Neuronal stem cell (in vitro differentiated cells): ENCODE results near the gene ATAD1.
A peak's percentile ranks its signal among the peaks of the same experiment; 100 is the strongest.
"Not testable (repeated sequence)": the region's sequence is repeated elsewhere in the genome, so short reads cannot be mapped to it uniquely, and the experiment has no call there.

ENCODE experiments used
- DNase-seq: peaks from one replicate; pipeline ENCODE4 v3.0.0-alpha.2; 2013; ENCODE audit warnings: low spot score
- H2AFZ ChIP-seq: one replicate; pipeline ENCODE4 v1.6.1; 2013; ENCODE audit warnings: mild to moderate bottlenecking, low read length, inconsistent platforms
- H2AK5ac ChIP-seq: 2 replicates; pipeline ENCODE4 v1.6.1; 2013; ENCODE audit warnings: low read depth, mild to moderate bottlenecking, inconsistent platforms, low read length, moderate library complexity, mixed read lengths
- H2BK120ac ChIP-seq: 2 replicates; pipeline ENCODE4 v1.6.1; 2013; ENCODE audit warnings: low read depth, mild to moderate bottlenecking, inconsistent platforms, low read length, moderate library complexity, mixed read lengths
- H2BK12ac ChIP-seq: one replicate; pipeline ENCODE4 v1.6.1; 2013; ENCODE audit warnings: low read length, inconsistent platforms
- H2BK15ac ChIP-seq: 2 replicates; pipeline ENCODE4 v1.6.1; 2013; ENCODE audit warnings: mild to moderate bottlenecking, low read length, inconsistent platforms, mixed read lengths
- H2BK5ac ChIP-seq: one replicate; pipeline ENCODE4 v1.6.1; 2013; ENCODE audit warnings: inconsistent platforms, mild to moderate bottlenecking, low read length, moderate library complexity
- H3K14ac ChIP-seq: one replicate; pipeline ENCODE4 v1.6.1; 2013; ENCODE audit warnings: low read length, inconsistent platforms
- H3K18ac ChIP-seq: 2 replicates; pipeline ENCODE4 v1.6.1; 2013; ENCODE audit warnings: low read length, inconsistent platforms
- H3K23ac ChIP-seq: 2 replicates; pipeline ENCODE4 v1.6.1; 2013; ENCODE audit warnings: low read depth, mild to moderate bottlenecking, mixed read lengths, low read length, inconsistent platforms; ENCODE audit not compliant: poor library complexity
- H3K27ac ChIP-seq: replicated peaks from 3 replicates; pipeline ENCODE4 v1.5.1; 2013; ENCODE audit warnings: low read length, inconsistent platforms
- H3K27me3 ChIP-seq, 3 experiments: 2 replicates each; pipeline ENCODE4 v1.6.1; 2013; ENCODE audit warnings: low read length in 3 of 3, mild to moderate bottlenecking in 2 of 3, inconsistent platforms in 1 of 3, low read depth in 1 of 3, mixed read lengths in 1 of 3, moderate library complexity in 1 of 3; ENCODE audit not compliant: control insufficient read depth in 3 of 3, insufficient read depth in 3 of 3
- H3K36me3 ChIP-seq, 2 donors: replicated peaks in 1 of 2; 2 replicates each; pipeline ENCODE4 v1.6.1; 2013; ENCODE audit warnings: low read length in 2 of 2; ENCODE audit not compliant: control insufficient read depth in 2 of 2, insufficient read depth in 2 of 2
- H3K4ac ChIP-seq: 2 replicates; pipeline ENCODE4 v1.6.1; 2013; ENCODE audit warnings: inconsistent platforms, mild to moderate bottlenecking, low read length, moderate library complexity
- H3K4me1 ChIP-seq, 2 donors: 1 replicate in 1 of 2; 2 replicates in 1 of 2; pipeline ENCODE4 v1.6.1; 2013; ENCODE audit warnings: low read length in 2 of 2, low read depth in 1 of 2; ENCODE audit not compliant: control insufficient read depth in 2 of 2, insufficient read depth in 1 of 2
- H3K4me2 ChIP-seq: one replicate; pipeline ENCODE4 v1.6.1; 2013; ENCODE audit warnings: mild to moderate bottlenecking, low read length, inconsistent platforms; ENCODE audit not compliant: insufficient read depth, poor library complexity, severe bottlenecking
- H3K4me3 ChIP-seq, 2 donors: 2 replicates each; pipeline ENCODE4 v1.5.1; 2013; ENCODE audit warnings: low read length in 2 of 2, mild to moderate bottlenecking in 2 of 2, inconsistent platforms in 1 of 2, moderate library complexity in 1 of 2
- H3K79me1 ChIP-seq: one replicate; pipeline ENCODE4 v1.6.1; 2013; ENCODE audit warnings: low read depth, mild to moderate bottlenecking, inconsistent platforms, low read length, moderate library complexity
- H3K9ac ChIP-seq: one replicate; pipeline ENCODE4 v1.6.1; 2013; ENCODE audit warnings: mild to moderate bottlenecking, low read depth, low read length, inconsistent platforms; ENCODE audit not compliant: poor library complexity
- H3K9me3 ChIP-seq, 2 donors: replicated peaks in 1 of 2; 2 replicates each; pipeline versions ENCODE3 to v1.6.1; 2013; ENCODE audit warnings: low read length in 2 of 2, mild to moderate bottlenecking in 2 of 2, inconsistent platforms in 1 of 2, low read depth in 1 of 2, mixed read lengths in 1 of 2, moderate library complexity in 1 of 2; ENCODE audit not compliant: control insufficient read depth in 2 of 2, insufficient read depth in 1 of 2
- H4K8ac ChIP-seq: one replicate; pipeline ENCODE4 v1.6.1; 2013; ENCODE audit warnings: low read depth, mild to moderate bottlenecking, inconsistent platforms, low read length, moderate library complexity
- H4K91ac ChIP-seq: one replicate; pipeline ENCODE4 v1.6.1; 2013; ENCODE audit warnings: low read length, low read depth, mild to moderate bottlenecking, inconsistent platforms; ENCODE audit not compliant: poor library complexity
- WGBS, 2 donors: extraction: QIAGEN DNeasy Blood & Tissue Kit; methylation state at CpG; one replicate each; pipeline ENCODE4 v1.1.7; 2013; ENCODE audit warnings: missing lambda C conversion rate in 2 of 2, mixed read lengths in 1 of 2; ENCODE audit not compliant: insufficient read length in 2 of 2, insufficient replicate concordance in 1 of 2; ENCODE audit errors: extremely low coverage in 2 of 2; 5-methylcytosine and 5-hydroxymethylcytosine counted together

Gene ATAD1

DNA sequence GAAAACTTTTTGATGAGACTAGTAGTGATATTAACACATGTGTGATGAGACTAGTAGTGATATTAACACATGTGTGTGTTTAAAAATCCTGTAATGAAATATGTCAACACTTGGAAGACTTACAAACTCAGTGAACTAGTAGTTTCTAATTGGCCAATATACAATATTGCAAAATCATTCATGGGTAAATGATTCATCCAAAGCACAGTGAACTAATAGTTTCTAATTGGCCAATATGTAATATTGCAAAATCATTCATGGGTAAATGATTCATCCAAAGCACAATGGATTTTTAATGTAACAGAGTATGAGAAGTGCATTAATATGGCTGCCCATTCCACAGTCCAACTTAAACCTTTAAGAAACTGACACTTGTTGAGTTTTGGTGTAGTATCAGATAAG lies 77.8 kb downstream of the ATAD1 start:
- Histone ChIP-seq H2AFZ (no peak overlapping the region), H3K18ac (no peak overlapping the region), H4K91ac (no peak overlapping the region), H3K4ac (no peak overlapping the region), H3K4me1 (peaks cover 0 to 1% of the 10 kb centered on the region in 2 donors), H4K8ac (no peak overlapping the region), H3K27me3 (no peaks in the 10 kb centered on the region), H3K36me3 (no peaks in the 10 kb centered on the region), H3K27ac (no peak overlapping the region), H3K79me1 (no peaks in the 10 kb centered on the region), H3K14ac (no peak overlapping the region), H3K9me3 (no peaks in the 10 kb centered on the region), H3K23ac (no peak overlapping the region), H2BK12ac (no peak overlapping the region), H3K4me2 (no peak overlapping the region), H3K9ac (no peak overlapping the region), H2AK5ac (no peak overlapping the region), H2BK5ac (no peak overlapping the region), H2BK120ac (no peak overlapping the region), H2BK15ac (no peak overlapping the region), H3K4me3 (no peak overlapping the region)
- DNase-seq: no peak

DNA sequence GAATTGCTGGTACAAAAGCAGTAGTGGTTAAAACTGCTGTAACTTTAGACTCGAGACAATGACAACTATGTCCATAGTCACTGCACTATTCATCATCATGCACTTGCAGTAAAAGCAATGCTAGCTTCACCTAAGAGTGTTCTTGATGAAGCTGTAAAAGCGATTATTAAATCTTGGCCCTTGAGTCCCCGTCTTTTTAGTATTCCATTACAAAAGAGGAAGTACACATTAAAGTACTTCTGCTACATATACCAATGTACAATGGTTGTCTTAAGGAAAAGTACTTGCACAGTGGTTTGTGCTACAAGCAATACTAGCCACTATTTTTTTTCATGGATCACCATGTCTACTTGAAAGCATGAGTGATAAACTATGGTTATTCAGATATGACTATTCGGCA lies 78.3 kb downstream of the ATAD1 start:
- Histone ChIP-seq H2BK120ac (no peak overlapping the region), H3K27ac (no peak overlapping the region), H2AK5ac (no peak overlapping the region), H2BK15ac (no peak overlapping the region), H4K91ac (no peak overlapping the region), H3K18ac (no peak overlapping the region), H3K23ac (no peak overlapping the region), H3K79me1 (no peaks in the 10 kb centered on the region), H3K4me2 (no peak overlapping the region), H3K14ac (no peak overlapping the region), H4K8ac (no peak overlapping the region), H3K36me3 (no peaks in the 10 kb centered on the region), H3K9me3 (no peaks in the 10 kb centered on the region), H2BK5ac (no peak overlapping the region), H3K4me1 (peaks cover 3% of the 10 kb centered on the region in 2 donors), H3K4me3 (no peak overlapping the region), H2BK12ac (no peak overlapping the region), H3K9ac (no peak overlapping the region), H3K4ac (no peak overlapping the region), H2AFZ (no peak overlapping the region), H3K27me3 (no peaks in the 10 kb centered on the region)
- no peak for DNase-seq
- WGBS, 2 donors: no CpG with 5 or more reads among the region's 4 CpGs

DNA sequence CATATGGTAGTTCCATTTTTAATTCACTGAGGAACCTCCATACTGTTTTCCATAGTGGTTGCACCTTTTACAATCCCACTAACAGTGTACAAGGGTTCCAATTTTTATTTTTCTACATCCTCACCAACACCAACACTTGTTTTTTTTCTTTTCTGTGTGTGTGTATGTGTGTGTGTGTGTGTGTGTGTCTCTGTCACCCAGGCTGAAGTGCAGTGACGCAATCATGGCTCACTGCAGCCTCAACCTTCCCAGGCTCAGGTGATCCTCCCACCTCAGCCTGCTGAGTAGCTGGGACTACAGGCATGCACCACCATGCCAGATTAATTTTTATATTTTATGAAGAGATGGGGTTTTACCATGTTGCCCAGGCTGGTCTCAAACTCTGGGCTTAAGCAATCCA lies 79.8 kb downstream of the ATAD1 start:
- DNase-seq, H4K8ac ChIP-seq, H3K18ac ChIP-seq, H3K4ac ChIP-seq, H3K4me3 ChIP-seq, H3K27ac ChIP-seq, H3K14ac ChIP-seq, H2BK15ac ChIP-seq, H2BK120ac ChIP-seq, H2AFZ ChIP-seq, H3K4me2 ChIP-seq, H3K27me3 ChIP-seq, H3K9me3 ChIP-seq, H3K36me3 ChIP-seq, H3K9ac ChIP-seq, H3K79me1 ChIP-seq, H2BK12ac ChIP-seq, H2BK5ac ChIP-seq, H4K91ac ChIP-seq, H3K23ac ChIP-seq, H2AK5ac ChIP-seq: not testable (repeated sequence)
- WGBS, 2 donors: no CpG with 5 or more reads among the region's 1 CpG
- H3K4me1 ChIP-seq: peaks cover 4 to 10% of the 10 kb centered on the region in 2 donors

DNA sequence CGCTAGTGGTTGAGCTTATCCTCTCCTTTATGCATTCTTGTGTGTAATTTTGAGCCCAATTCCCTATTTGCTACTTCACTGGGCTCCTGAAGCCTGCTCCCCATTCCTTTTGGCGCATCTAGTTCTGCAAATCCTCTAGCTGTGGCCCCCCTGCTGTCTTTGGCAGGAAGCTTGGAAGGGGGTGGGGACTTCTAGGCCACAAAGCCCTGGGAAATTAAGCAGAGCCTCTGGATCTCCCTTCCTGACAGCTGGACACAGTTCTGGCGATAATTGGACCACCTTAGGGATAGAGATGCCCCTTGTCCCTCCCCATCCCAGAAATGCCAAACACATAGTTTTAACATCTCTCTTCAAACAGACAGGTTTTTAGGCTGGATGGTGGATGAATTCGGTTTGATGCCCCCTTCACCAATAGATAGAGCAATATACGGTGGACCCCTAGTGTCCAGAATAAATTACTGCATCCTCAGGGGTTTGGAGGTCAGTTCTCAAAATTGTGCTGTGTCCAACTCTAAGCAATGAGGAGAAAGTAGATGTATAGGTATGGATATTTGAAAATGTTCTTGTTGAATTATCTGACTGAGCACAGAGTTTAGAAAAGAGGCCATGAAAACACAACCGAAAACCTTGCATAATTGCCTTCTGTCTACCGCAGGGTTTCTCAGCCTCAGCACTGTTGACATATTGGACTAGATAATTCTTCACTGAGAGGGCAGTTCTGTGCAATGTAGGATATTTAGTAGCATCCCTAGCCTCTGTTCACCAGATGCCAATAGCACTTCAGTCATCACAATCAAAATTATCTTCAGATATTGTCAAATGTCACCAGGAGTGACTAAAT lies 82.8 kb downstream of the ATAD1 start:
- Histone ChIP-seq H3K4ac (no peak overlapping the region), H3K18ac (no peak overlapping the region), H3K14ac (no peak overlapping the region), H2AFZ (peak overlapping the region; percentile 86), H3K4me2 (peak overlapping the region; percentile 20), H4K91ac (no peak overlapping the region), H3K23ac (no peak overlapping the region), H3K9me3 (no peaks in the 10 kb centered on the region), H3K27me3 (no peaks in the 10 kb centered on the region), H3K9ac (no peak overlapping the region), H2BK15ac (no peak overlapping the region), H2BK12ac (no peak overlapping the region), H4K8ac (no peak overlapping the region), H2BK5ac (no peak overlapping the region), H3K36me3 (no peaks in the 10 kb centered on the region), H3K27ac (peak overlapping the region; percentile 82), H3K4me1 (peaks cover 4 to 13% of the 10 kb centered on the region in 2 donors), H2BK120ac (no peak overlapping the region), H3K79me1 (no peaks in the 10 kb centered on the region), H2AK5ac (no peak overlapping the region), H3K4me3 (peak overlapping the region in 1 of 2 donors; percentile 35)
- no CpG with 5 or more reads among the region's 7 CpGs for WGBS, 2 donors
- peak; percentile 70 for DNase-seq
